Measurements from ENCODE around the gene LIN7B. TPM values are rescaled to one million over a fixed set of nuclear protein-coding genes. Genes with fewer than 3 reads are reported as not detected.

LIN7B gene
- total and polyA plus RNA-seq, 2 of the 13 experiments (the other 11 are each of a cell fraction or from before 2014, with no cell fraction given), result 5.3 to 7.6 TPM

DNA sequence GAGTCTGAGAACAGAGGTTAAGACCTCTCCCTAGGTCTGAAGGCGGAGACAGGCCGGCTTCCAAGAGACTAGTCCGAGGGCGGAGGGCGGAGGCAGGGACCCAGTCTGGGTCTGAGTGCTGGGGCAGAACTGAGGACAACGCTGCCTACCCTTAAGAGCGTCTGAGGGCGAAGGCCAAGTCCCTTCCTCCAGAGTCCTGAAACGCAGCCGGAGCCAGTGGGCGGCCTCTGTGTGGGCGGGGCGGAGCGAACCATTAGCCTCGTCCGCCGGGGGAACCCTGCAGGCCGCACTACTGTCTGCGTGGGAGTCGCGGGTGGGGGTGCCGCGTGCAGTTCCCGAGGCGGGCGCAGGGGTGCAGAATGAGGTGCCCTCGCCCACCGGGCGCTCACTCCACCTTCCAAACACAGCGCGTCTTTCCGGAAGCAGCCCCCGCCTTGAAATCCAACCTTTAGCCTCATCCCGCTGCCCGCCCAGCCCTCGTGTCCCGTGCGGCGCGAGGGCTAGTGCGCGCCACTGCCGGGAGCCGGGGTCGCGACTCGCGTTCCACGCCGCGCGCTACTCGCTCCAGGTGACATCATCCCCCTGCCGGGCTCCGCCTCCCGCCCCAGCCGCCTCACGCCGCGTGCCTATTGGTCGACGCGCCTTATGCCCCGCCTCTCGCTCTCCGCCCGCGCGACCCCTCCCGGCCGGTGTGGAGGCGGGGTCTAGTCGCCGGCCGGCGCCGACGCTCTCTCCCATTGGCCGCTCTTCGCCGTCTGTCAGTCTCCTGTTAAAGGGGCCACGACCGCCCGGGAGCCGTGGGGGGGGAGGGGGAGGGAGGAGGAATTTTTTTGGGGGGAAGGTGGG is 4.6 kb downstream of the LIN7B start, which contains the start of gene C19orf73 (continued):
- TF ChIP-seq IRF1 (CRISPR knock-in tag; IDR thresholded peaks at IDR 0.05; ENCODE audit: low read depth), result 0 out of 2 replicates have a peak, but pooled peaks have one; percentile 22
- no peak for TF ChIP-seq ZNF878 (CRISPR knock-in tag; IDR thresholded peaks at IDR 0.05)
- peak; percentile 90; the same call in 1 of the 2 replicates for TF ChIP-seq DZIP1 (CRISPR knock-in tag; IDR thresholded peaks at IDR 0.05)
- TF ChIP-seq CHD2 (IDR thresholded peaks at IDR 0.05; ENCODE audit: low read depth, low read length), result peak; percentile 32; the same call in 1 of the 2 replicates
- TF ChIP-seq PLSCR1 (CRISPR knock-in tag; IDR thresholded peaks at IDR 0.05; ENCODE audit: borderline replicate concordance), result no peak
- TF ChIP-seq ARID2 (CRISPR knock-in tag; IDR thresholded peaks at IDR 0.05; ENCODE audit: borderline replicate concordance), result no peak
- TF ChIP-seq ZMYM3 (CRISPR knock-in tag; IDR thresholded peaks at IDR 0.05), result no peak
- no peak for TF ChIP-seq RFXANK (CRISPR knock-in tag; IDR thresholded peaks at IDR 0.05)
- TF ChIP-seq BRCA1 (CRISPR knock-in tag; IDR thresholded peaks at IDR 0.05), result 0 out of 2 replicates have a peak, but pooled peaks have one; percentile 44
- TF ChIP-seq PATZ1 (CRISPR knock-in tag; IDR thresholded peaks at IDR 0.05), result no peak
- no peak for TF ChIP-seq LRRFIP1 (CRISPR knock-in tag; conservative IDR thresholded peaks at IDR 0.05)
- TF ChIP-seq, protein P1, sequence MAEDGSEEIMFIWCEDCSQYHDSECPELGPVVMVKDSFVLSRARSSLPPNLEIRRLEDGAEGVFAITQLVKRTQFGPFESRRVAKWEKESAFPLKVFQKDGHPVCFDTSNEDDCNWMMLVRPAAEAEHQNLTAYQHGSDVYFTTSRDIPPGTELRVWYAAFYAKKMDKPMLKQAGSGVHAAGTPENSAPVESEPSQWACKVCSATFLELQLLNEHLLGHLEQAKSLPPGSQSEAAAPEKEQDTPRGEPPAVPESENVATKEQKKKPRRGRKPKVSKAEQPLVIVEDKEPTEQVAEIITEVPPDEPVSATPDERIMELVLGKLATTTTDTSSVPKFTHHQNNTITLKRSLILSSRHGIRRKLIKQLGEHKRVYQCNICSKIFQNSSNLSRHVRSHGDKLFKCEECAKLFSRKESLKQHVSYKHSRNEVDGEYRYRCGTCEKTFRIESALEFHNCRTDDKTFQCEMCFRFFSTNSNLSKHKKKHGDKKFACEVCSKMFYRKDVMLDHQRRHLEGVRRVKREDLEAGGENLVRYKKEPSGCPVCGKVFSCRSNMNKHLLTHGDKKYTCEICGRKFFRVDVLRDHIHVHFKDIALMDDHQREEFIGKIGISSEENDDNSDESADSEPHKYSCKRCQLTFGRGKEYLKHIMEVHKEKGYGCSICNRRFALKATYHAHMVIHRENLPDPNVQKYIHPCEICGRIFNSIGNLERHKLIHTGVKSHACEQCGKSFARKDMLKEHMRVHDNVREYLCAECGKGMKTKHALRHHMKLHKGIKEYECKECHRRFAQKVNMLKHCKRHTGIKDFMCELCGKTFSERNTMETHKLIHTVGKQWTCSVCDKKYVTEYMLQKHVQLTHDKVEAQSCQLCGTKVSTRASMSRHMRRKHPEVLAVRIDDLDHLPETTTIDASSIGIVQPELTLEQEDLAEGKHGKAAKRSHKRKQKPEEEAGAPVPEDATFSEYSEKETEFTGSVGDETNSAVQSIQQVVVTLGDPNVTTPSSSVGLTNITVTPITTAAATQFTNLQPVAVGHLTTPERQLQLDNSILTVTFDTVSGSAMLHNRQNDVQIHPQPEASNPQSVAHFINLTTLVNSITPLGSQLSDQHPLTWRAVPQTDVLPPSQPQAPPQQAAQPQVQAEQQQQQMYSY (CRISPR knock-in tag; IDR thresholded peaks at IDR 0.05), result 0 out of 2 replicates have a peak, but pooled peaks have one; percentile 29
- TF ChIP-seq ZNF17 (CRISPR knock-in tag; IDR thresholded peaks at IDR 0.05), result no peak
- peak; percentile 78 for TF ChIP-seq SAP130 (CRISPR knock-in tag; IDR thresholded peaks at IDR 0.05; ENCODE audit: low read depth)

All from HepG2 (cell line).